Inferior parietal cortex (tissue), 1 donor: ENCODE data around the gene GFPT1.
"Not testable (repeated sequence)": the region's sequence is repeated elsewhere in the genome, so short reads cannot be mapped to it uniquely, and the experiment has no call there.

ENCODE experiments used
- DNase-seq: peaks from one replicate; pipeline ENCODE4 v3.0.0-alpha.2; 2016; ENCODE audit errors: extremely low spot score

GFPT1 gene

GRCh38 chr2:69386789-69387734 lies at the start of gene GFPT1:
Gene GFPT1 (minus strand): TSS chr2:69387227. CDS start chr2:69387071, 156 bp downstream.
- DNase-seq = peak; percentile 88

- no peak for DNase-seq
These were observed 49.5 kb upstream of the GFPT1 start for GRCh38 chr2:69436596-69436937.

- no peak for DNase-seq
These were observed 47.7 kb upstream of the GFPT1 start for GRCh38 chr2:69434753-69435152.

- DNase-seq = no peak
These were observed 42.6 kb upstream of the GFPT1 start for GRCh38 chr2:69429491-69430183.

- DNase-seq = no peak
These were observed 42.0 kb upstream of the GFPT1 start for GRCh38 chr2:69428981-69429380.

- no peak for DNase-seq
These were observed 37.4 kb upstream of the GFPT1 start for GRCh38 chr2:69424419-69424818.

- no peak for DNase-seq
These were observed 35.2 kb upstream of the GFPT1 start for GRCh38 chr2:69422198-69422597.

- DNase-seq = not testable (repeated sequence)
These were observed 32.1 kb upstream of the GFPT1 start for GRCh38 chr2:69419111-69419510.

- DNase-seq = no peak
These were observed 29.1 kb upstream of the GFPT1 start for GRCh38 chr2:69416147-69416546.

- DNase-seq = no peak
These were observed 24.1 kb upstream of the GFPT1 start for GRCh38 chr2:69411120-69411519.

GRCh38 chr2:69405306-69405705 lies 18.3 kb upstream of the GFPT1 start:
- DNase-seq = no peak

- no peak for DNase-seq
These were observed 13.1 kb upstream of the GFPT1 start for GRCh38 chr2:69400121-69400520.

GRCh38 chr2:69397234-69397633 lies 10.2 kb upstream of the GFPT1 start:
- DNase-seq = no peak

GRCh38 chr2:69395866-69396265 lies 8.8 kb upstream of the GFPT1 start:
- DNase-seq = no peak

GRCh38 chr2:69393963-69394362 lies 6.9 kb upstream of the GFPT1 start:
- no peak for DNase-seq

- no peak for DNase-seq
These were observed 3.4 kb upstream of the GFPT1 start for GRCh38 chr2:69390471-69390870.

GRCh38 chr2:69390001-69390400 lies 3.0 kb upstream of the GFPT1 start:
- no peak for DNase-seq

- DNase-seq = no peak
These were observed 2.2 kb upstream of the GFPT1 start for GRCh38 chr2:69389271-69389670.

GRCh38 chr2:69387770-69388481 lies 899 bp upstream of the GFPT1 start:
- DNase-seq = no peak

- no peak for DNase-seq
These were observed 667 bp downstream of the GFPT1 start for GRCh38 chr2:69386360-69386759.

- no peak for DNase-seq
These were observed 1.4 kb downstream of the GFPT1 start for GRCh38 chr2:69385443-69386151.

GRCh38 chr2:69384618-69385081 lies 2.4 kb downstream of the GFPT1 start:
- DNase-seq = no peak
